Germinal center (tissue), 1 donor: ENCODE measurements around the gene KIAA0319L.
A peak's percentile ranks its signal among the peaks of the same experiment; 100 is the strongest.
"Not testable (repeated sequence)": the region's sequence is repeated elsewhere in the genome, so short reads cannot be mapped to it uniquely, and the experiment has no call there.

Experiments
- DNase-seq: peaks from one replicate; pipeline ENCODE4 v3.0.0; 2012; ENCODE audit warnings: mixed read lengths, low spot score

Gene KIAA0319L

DNA sequence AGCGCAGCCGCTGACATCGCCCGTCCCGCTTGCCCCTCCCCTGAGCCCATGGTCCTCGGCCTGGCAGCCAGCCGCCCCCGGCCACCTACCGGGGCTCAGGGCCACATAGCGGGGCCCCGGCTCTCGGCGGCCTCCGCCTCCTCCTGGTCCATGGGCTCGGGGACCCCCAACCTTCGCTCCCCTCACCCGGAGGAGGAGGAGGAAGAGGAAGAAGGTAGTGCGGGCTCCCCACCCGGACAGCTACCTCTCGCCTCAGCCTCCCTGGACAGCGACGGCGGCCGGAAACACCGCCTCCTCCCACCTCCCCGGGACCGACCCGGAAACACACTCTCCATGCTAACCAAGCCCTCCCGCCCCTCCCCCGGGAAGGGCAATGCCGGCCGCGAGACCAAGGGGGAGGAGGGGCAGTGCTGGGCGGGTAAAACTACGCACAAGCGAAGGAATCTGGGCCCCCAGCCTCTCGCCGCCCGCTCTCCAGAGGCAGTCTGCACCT lies at the start of gene KIAA0319L:
KIAA0319L (minus strand) TSS at position 286 of the 493 bp plus-strand sequence. CDS start 2,912 bp downstream, outside the sequence.
- DNase-seq: peak; percentile 84

GRCh38 chr1:35605867-35606182 lies 48.6 kb upstream of the KIAA0319L start:
- DNase-seq: no peak

- no peak for DNase-seq
Measured at GRCh38 chr1:35605071-35605866, 48.1 kb upstream of the KIAA0319L start.

GRCh38 chr1:35603941-35604340 lies 46.7 kb upstream of the KIAA0319L start:
- DNase-seq: no peak

- no peak for DNase-seq
Measured at GRCh38 chr1:35603468-35603867, 46.3 kb upstream of the KIAA0319L start.

DNA sequence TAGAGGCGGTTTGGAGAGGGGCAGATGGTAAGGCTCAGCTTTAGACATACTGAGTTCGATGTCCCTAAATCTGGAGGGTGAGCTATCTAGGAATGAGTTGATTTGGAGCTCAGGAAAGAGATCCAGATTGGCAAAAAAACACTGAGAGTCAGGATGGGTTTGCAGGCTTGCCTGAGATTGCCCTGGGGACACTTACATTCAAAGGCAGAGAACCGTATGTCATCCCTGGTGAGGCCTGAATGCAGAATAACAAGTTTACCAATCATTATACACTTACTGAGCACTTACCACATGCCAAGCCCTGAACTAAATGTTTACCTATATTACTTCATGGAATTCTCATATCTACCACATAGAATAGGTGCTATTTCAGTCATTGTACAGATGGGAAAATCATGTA lies 43.4 kb upstream of the KIAA0319L start:
- no peak for DNase-seq

DNA sequence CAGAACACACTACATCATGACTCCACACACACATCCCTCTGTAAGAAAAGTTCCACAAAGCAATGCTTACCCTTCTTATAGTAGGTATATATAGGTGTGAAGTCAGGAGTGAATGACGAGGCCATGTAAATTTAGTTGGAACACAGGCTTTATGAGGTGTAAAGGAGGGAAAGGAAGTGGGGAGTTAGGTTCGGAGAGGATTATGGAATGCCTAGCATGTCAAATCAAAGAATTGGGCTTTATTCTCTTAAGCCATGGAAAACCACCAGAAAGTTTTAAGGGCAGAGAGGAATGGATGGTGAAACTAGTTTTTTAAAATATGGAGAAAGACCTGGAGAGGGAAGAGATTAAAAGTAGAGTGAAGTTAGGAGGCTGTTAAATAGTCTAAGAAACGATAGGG lies 42.2 kb upstream of the KIAA0319L start:
- no peak for DNase-seq

- no peak for DNase-seq
Measured at GRCh38 chr1:35598895-35599294, 41.7 kb upstream of the KIAA0319L start.

- no peak for DNase-seq
Measured at GRCh38 chr1:35597870-35598269, 40.7 kb upstream of the KIAA0319L start.

DNA sequence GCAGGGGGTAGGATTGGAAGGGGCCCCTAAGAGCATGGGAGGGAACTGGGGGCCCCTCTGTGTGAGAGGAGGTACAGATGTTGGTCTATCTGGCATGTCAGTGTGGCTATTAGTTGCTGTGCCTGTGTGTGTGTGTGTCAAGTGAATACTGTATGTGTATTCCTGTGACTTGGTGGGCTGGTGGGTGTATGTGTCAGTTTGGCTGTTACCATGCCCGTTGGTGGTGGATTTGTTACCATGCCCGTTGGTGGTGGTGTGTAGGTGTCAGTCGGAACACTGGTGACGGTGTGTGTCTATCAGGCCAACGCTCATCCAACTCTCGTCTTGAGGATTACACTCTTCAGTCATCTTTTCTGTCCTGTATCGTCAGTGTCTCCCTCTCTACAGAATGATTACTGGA lies 38.5 kb upstream of the KIAA0319L start:
- DNase-seq: no peak

DNA sequence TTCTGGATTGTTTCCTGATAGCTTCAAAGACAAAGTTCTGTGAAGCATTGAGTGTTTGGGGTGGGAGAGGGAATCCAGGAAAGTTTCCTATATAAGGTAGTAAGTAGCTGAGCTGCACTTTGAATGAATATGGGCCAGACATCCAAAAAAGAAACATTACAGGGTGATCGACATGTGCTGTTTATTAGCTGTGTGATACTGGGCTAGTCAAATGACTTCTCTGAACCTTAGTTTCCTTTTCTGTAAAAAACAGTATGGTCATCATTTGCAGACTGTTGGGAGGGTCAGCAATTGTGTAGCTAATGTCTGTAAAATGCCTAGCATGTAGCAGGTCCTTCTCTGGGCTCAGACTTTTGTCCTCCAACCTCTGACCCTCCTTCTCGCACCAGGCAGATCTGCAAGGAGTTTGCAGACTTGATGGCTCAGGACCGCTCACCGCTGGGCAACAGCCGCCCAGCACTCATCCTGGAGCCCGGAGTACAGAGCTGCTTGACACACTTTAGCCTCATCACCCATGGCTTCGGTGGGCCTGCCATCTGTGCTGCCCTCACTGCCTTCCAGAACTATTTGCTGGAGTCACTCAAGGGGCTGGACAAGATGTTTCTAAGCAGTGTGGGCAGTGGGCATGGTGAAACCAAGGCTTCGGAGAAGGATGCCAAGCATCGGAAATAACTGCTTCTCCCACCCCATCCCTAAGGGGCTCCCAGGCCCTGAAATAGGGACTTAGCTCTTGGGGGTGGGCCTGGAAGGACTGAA lies 37.0 kb upstream of the KIAA0319L start:
- DNase-seq: no peak

DNA sequence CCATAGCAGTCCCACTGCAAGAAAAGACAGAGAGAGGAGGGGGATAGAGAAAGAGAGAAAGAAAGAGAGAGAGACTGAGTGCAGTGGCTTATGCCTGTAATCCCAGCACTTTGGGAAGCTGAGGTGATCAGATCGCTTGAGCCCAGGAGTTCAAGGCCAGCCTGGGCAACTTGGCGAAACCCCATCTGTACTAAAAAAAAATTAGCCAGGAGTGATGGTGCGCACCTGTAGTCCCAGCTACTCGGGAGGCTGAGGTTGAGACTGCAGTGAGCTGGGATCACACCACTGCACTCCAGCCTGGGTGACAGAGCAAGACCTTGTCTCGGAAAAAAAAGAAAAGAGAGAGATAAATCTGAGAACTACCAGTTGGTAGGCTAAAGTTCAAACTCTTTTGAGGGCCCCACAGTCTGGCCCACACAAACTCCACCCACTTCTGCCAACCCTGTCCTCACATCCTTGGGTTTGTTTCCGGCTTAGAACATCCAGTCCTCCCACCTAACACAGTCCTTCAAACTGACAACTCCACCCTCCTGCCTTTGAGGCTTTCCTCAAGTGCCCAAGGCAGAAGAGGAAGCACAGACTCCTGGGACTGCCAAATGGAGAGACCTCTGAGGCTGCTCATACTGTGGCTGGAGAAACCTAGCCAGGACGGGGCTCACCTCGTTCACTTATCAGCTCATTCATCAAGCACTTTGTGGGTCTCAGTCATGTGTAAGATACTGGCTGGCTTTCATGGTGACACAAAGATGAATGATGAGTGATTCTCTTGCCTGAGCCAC lies 36.0 kb upstream of the KIAA0319L start:
- DNase-seq: no peak

GRCh38 chr1:35591211-35591610 lies 34.0 kb upstream of the KIAA0319L start:
- DNase-seq: no peak

DNA sequence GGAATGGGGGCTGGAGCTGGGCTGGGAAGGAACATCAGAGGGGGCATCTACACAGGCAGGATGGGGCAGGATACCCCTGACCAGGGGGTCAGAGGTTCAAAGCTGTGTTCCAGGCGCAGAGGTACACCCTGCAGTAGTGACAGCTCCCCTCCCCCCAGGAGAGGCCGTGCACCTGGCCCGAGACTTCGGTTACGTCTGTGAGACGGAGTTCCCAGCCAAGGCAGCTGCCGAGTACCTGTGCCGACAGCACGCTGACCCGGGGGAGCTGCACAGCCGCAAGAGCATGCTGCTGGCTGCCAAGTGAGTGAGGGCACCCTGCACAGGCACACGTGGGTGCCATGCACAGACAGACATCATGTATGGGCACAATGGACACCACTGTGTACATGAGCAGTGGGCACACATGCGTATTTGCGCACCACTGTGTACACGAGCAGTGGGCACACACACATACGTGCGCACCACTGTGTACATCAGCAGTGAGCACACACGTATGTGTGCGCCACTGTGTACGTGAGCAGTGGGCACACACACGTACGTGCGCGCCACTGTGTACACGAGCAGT lies 33.4 kb upstream of the KIAA0319L start:
- DNase-seq: no peak

GRCh38 chr1:35589516-35590427 lies 32.6 kb upstream of the KIAA0319L start:
- no peak for DNase-seq

DNA sequence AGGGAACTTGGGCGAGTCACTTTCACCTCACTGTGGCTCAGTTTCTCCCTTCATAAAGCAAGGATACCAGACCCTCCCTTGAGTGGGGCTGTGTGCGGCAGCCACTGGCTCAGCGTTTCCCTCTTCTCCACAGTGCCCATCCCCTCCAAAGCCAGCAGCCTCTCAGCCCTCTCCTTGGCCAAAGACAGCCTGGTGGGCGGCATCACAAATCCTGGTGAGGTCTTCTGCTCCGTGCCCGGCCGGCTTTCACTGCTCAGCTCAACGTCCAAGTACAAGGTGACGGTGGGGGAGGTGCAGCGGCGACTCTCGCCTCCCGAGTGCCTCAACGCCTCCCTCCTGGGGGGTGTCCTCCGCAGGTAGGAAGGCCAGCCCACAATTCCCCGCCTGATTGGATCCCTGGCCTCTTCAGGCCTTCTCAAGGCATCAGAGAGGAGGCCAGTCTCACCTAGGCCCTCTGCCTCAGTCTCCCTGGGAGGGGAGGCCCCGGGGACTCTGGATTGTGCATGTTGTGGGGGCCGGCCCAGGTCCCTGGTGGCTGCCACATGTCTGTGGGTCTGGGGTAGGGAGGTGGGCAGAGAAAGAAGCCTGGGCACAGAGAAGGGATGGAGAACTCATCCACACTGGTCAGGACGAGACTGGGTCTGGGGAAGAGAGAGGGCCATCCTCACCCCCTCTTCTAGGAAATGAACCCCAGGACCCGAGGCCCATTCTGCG lies 31.2 kb upstream of the KIAA0319L start:
- no peak for DNase-seq

DNA sequence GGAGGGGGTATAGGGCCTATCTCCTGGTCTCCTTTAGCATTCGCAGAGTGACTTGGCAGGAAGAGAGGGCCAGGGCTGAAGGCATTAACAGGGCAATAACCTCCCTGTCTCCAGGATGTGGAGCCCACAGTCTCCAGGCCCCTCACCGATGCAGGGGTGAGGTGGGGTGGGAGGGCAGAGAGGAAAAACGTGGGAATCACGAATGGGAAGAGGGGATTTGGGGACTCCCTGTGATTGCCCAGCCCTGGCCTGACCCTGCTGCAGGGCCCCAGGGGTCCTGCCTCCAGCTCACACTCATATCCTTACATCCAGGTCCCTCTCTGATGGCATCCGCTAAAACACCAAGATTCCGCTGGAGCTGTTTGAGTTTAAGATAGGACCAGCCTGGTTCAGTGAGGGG lies 30.5 kb upstream of the KIAA0319L start:
- no peak for DNase-seq

GRCh38 chr1:35586808-35587207 lies 29.6 kb upstream of the KIAA0319L start:
- no peak for DNase-seq

GRCh38 chr1:35585805-35586204 lies 28.6 kb upstream of the KIAA0319L start:
- DNase-seq: not testable (repeated sequence)

- DNase-seq: no peak
Measured at GRCh38 chr1:35585281-35585680, 28.1 kb upstream of the KIAA0319L start.
